Smooth muscle cell of trachea (primary cell): ENCODE results near the gene CFAP298. TPM values are rescaled to one million over a fixed set of nuclear protein-coding genes. Genes with fewer than 3 reads are reported as not detected.

Experiments used
- total RNA-seq: library from RNA; depleted of rRNA; stranded (reverse); fragments of >200 nt; gene quantifications from 2 replicates; pipeline ENCODE4 v1.2.1, GENCODE V29; 2014

Gene CFAP298, protein sequence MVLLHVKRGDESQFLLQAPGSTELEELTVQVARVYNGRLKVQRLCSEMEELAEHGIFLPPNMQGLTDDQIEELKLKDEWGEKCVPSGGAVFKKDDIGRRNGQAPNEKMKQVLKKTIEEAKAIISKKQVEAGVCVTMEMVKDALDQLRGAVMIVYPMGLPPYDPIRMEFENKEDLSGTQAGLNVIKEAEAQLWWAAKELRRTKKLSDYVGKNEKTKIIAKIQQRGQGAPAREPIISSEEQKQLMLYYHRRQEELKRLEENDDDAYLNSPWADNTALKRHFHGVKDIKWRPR
- total RNA-seq: 18.0 and 28.1 TPM in 2 replicates

DNA sequence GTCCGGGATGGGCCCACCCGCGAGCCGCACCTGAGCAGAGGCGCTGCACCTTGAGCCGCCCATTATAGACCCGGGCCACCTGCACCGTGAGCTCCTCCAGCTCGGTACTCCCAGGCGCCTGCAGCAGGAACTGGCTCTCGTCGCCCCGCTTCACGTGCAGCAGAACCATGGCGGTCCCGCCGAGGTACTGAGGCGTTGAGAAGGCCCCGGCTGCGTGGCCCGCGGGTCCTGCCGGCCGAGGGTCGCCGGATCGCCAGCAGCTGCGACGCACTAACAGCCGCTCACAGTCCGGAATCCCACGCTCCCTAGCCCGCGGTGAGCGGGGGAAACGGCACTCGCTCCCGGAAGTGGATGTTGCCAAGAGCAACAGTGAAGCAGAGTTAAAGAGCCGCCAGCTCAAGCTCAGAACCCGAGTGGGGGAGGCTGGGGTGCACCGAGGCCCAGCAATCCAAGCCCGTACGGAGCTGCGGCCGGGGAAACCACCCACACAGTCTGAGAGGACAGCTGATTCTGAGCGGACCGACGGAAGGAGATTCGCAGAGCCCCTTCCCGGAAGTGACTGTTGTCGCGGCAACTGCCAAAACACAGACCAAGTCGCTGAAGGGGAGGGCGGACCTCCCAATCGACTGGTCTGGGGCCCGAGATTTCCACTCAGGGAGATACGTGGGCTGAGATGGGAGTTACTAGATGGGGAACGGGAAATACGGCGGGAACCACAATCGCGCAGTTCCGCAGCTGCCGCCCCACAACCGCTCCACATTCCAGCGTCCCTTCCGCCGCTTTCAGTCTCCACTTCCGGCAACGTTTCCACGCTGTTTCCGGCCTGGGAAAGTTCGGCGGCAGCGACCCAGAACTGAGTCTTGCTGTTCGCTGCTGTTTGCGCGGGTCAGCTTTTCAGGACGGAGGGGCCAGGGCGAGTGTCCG, at the start of gene CFAP298:
TSS of gene CFAP298 (minus strand) at position 303 of the 924 bp plus-strand sequence. CDS start at position 169, 134 bp downstream.

GRCh38 chr21:32585042-32585710, 27.0 kb downstream of the CFAP298 start, which contains the start of gene TCP10L:
TCP10L (minus strand) TSS chr21:32585523; CDS start chr21:32584304, 1,219 bp downstream.

Other genes with a start within 250 kb of the CFAP298 start
- gene URB1, start 219.4 kb downstream of the CFAP298 start, total RNA-seq: 17.5 and 25.5 TPM in 2 replicates
- 5.4 and 5.5 TPM in 2 replicates for gene EVA1C, start 199.7 kb downstream of the CFAP298 start, total RNA-seq
- gene TCP10L, start 26.9 kb downstream of the CFAP298 start, total RNA-seq: 0.17 and 0.44 TPM in 2 replicates
- 7.1 and 10.6 TPM in 2 replicates for gene SYNJ1, start 115.6 kb upstream of the CFAP298 start, total RNA-seq
- 23.8 and 26.6 TPM in 2 replicates for gene PAXBP1, start 159.4 kb upstream of the CFAP298 start, total RNA-seq